HG03139 (cell line): Measurements from ENCODE around the gene DCT.
"Not testable (repeated sequence)": the region's sequence is repeated elsewhere in the genome, so short reads cannot be mapped to it uniquely, and the experiment has no call there.

Source experiments
- ATAC-seq: cut with Tn5 transposase; IDR thresholded peaks from one replicate; pipeline ENCODE4 v1.9.1; 2021; ENCODE audit not compliant: unreplicated experiment

The DCT gene

GRCh38 chr13:94479616-94480015 is at the start of gene DCT:
Gene DCT (minus strand): TSS chr13:94479682. CDS start chr13:94479255, 427 bp downstream.
- no peak for ATAC-seq

- not testable (repeated sequence) for ATAC-seq
These were observed 47.5 kb upstream of the DCT start for GRCh38 chr13:94526956-94527355.

- no peak for ATAC-seq
These were observed 46.3 kb upstream of the DCT start for GRCh38 chr13:94525781-94526180.

GRCh38 chr13:94524407-94524806 is 44.9 kb upstream of the DCT start:
- ATAC-seq, result no peak

- no peak for ATAC-seq
These were observed 40.5 kb upstream of the DCT start for GRCh38 chr13:94520001-94520400.

GRCh38 chr13:94516456-94516855 is 37.0 kb upstream of the DCT start:
- no peak for ATAC-seq

- no peak for ATAC-seq
These were observed 36.4 kb upstream of the DCT start for GRCh38 chr13:94515911-94516310.

GRCh38 chr13:94515374-94515773 is 35.9 kb upstream of the DCT start:
- no peak for ATAC-seq

- no peak for ATAC-seq
These were observed 33.5 kb upstream of the DCT start for GRCh38 chr13:94513026-94513425.

GRCh38 chr13:94505730-94506129 is 26.2 kb upstream of the DCT start:
- ATAC-seq, result no peak

- no peak for ATAC-seq
These were observed 24.4 kb upstream of the DCT start for GRCh38 chr13:94503851-94504250.

GRCh38 chr13:94498831-94499230 is 19.3 kb upstream of the DCT start:
- not testable (repeated sequence) for ATAC-seq

GRCh38 chr13:94495806-94496205 is 16.3 kb upstream of the DCT start:
- no peak for ATAC-seq

- no peak for ATAC-seq
These were observed 14.5 kb upstream of the DCT start for GRCh38 chr13:94494026-94494425.

- ATAC-seq, result no peak
These were observed 7.6 kb upstream of the DCT start for GRCh38 chr13:94487043-94487442.

- ATAC-seq, result no peak
These were observed 4.5 kb upstream of the DCT start for GRCh38 chr13:94483970-94484369.

GRCh38 chr13:94481941-94482340 is 2.5 kb upstream of the DCT start:
- no peak for ATAC-seq

GRCh38 chr13:94480672-94481145 is 1.2 kb upstream of the DCT start:
- ATAC-seq, result no peak

- no peak for ATAC-seq
These were observed 569 bp downstream of the DCT start for GRCh38 chr13:94478913-94479312.

GRCh38 chr13:94470126-94470525 is 9.4 kb downstream of the DCT start:
- no peak for ATAC-seq

GRCh38 chr13:94464771-94465170 is 14.7 kb downstream of the DCT start:
- ATAC-seq, result no peak

- ATAC-seq, result no peak
These were observed 16.8 kb downstream of the DCT start for GRCh38 chr13:94462670-94463069.

GRCh38 chr13:94459116-94459515 is 20.4 kb downstream of the DCT start:
- ATAC-seq, result no peak

GRCh38 chr13:94455414-94455813 is 24.1 kb downstream of the DCT start:
- ATAC-seq, result no peak
